KMS-11 (cell line): ENCODE results near the gene LEP.

Source experiments
- H2AFZ ChIP-seq: fragments of 200-600 bp; sonication (generic); 2 replicates; pipeline ENCODE4 v1.6.1; 2016; ENCODE audit warnings: antibody characterized with exemption, mixed run types, low read depth
- H3K27ac ChIP-seq: fragments of 200-600 bp; sonication (generic); 2 replicates; pipeline ENCODE4 v1.6.1; 2016; ENCODE audit warnings: mild to moderate bottlenecking, mixed run types
- H3K27me3 ChIP-seq: fragments of 200-600 bp; sonication (generic); 2 replicates; pipeline ENCODE4 v1.6.1; 2017; ENCODE audit warnings: mild to moderate bottlenecking, low read depth, mixed run types, moderate library complexity; ENCODE audit not compliant: insufficient read depth
- H3K36me3 ChIP-seq: fragments of 200-600 bp; sonication (generic); 2 replicates; pipeline ENCODE4 v1.6.1; 2017; ENCODE audit warnings: mild to moderate bottlenecking, mixed run types; ENCODE audit not compliant: insufficient read depth
- H3K4me1 ChIP-seq: fragments of 200-600 bp; sonication (generic); 2 replicates; pipeline ENCODE4 v1.6.1; 2016; ENCODE audit warnings: mild to moderate bottlenecking, low read depth, mixed run types; ENCODE audit not compliant: poor library complexity, severe bottlenecking
- H3K4me2 ChIP-seq: fragments of 200-600 bp; sonication (generic); 2 replicates; pipeline ENCODE4 v1.7.0; 2016; ENCODE audit warnings: mild to moderate bottlenecking, mixed run types
- H3K4me3 ChIP-seq: fragments of 200-600 bp; sonication (generic); IDR thresholded peaks from 2 replicates; pipeline ENCODE4 v1.6.1; 2017; ENCODE audit warnings: low read depth, low read length, mixed read lengths; ENCODE audit not compliant: insufficient read depth
- H3K79me2 ChIP-seq: fragments of 200-600 bp; sonication (generic); 2 replicates; pipeline ENCODE4 v1.6.1; 2016; ENCODE audit warnings: low read depth, mixed run types; ENCODE audit not compliant: insufficient read depth
- H3K9ac ChIP-seq: fragments of 200-600 bp; sonication (generic); 2 replicates; pipeline ENCODE4 v1.6.1; 2016; ENCODE audit warnings: mild to moderate bottlenecking, mixed run types
- H4K20me1 ChIP-seq: fragments of 200-600 bp; sonication (generic); 2 replicates; pipeline ENCODE4 v1.6.1; 2016; ENCODE audit warnings: mild to moderate bottlenecking, mixed run types; ENCODE audit not compliant: insufficient read depth
- CTCF ChIP-seq: fragments of 200-600 bp; sonication (generic); conservative IDR thresholded peaks from 2 replicates; pipeline ENCODE4 v1.6.1; 2017; ENCODE audit warnings: low read depth, mild to moderate bottlenecking, antibody characterized with exemption, low read length, moderate library complexity, mixed read lengths

LEP gene

DNA sequence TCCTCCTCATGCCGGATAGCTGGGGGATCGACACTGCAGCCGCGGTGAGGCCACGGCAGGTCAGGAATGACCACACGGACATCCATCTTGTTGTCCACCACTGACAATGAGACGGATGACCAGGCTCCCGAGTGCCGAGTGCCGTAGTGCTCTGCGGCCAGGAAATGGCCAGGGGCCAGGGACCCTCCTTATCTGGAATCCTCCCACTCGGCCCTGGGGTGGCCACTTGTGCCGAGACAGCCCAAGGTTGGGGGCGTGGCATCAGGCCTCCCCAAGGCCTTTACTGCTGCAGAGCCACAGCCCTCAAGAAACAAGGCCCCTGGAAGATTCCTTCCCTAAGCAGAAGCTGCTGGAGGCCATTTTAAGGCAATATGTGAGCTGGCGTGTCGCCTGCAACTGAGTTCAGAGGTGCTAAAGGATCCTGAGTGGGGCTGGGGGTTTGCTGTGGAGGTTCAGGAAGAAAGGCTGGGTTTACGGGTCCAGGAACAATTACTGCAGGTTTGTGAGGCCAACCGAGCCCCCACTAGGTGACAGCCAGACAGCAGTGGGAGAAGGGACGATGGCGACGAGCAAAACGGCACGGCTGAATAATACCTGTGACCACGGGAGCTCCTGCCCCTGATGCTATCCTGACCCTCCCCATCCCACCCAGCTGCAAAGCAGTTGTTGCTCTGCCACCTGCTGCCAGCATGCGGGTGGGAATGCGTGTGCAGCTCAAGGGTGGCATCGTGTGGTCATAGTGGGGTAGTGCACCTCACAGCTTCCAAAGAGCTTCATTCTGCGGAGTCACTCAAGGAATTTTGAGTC lies 31.6 kb upstream of the LEP start:
- Histone ChIP-seq H4K20me1 (no peaks in the 10 kb centered on the region), H3K36me3 (no peaks in the 10 kb centered on the region), H3K79me2 (no peaks in the 10 kb centered on the region), H2AFZ (peak overlapping the region; percentile 39; the same call in 1 of the 2 replicates), H3K4me3 (no peak overlapping the region), H3K27me3 (no peaks in the 10 kb centered on the region), H3K27ac (no peak overlapping the region), H3K9ac (no peak overlapping the region), H3K4me2 (no peak overlapping the region), H3K4me1 (peaks cover 4% of the 10 kb centered on the region)
- TF ChIP-seq CTCF: peak; percentile 99

- no peaks in the 10 kb centered on the region for H3K27me3 ChIP-seq
- H3K27ac ChIP-seq: no peak overlapping the region
- H3K4me2 ChIP-seq: no peak overlapping the region
- H2AFZ ChIP-seq: peak overlapping the region; percentile 39; the same call in 1 of the 2 replicates
- no peaks in the 10 kb centered on the region for H3K79me2 ChIP-seq
- H3K4me1 ChIP-seq: peaks cover 4% of the 10 kb centered on the region
- H3K4me3 ChIP-seq: no peak overlapping the region
- H4K20me1 ChIP-seq: no peaks in the 10 kb centered on the region
- no peaks in the 10 kb centered on the region for H3K36me3 ChIP-seq
- no peak overlapping the region for H3K9ac ChIP-seq
- peak; percentile 31; the same call in 1 of the 2 replicates for TF ChIP-seq CTCF
Measured at GRCh38 chr7:128210036-128210347, 31.1 kb upstream of the LEP start.

GRCh38 chr7:128210590-128211570 lies 30.2 kb upstream of the LEP start:
- Histone ChIP-seq H3K27ac (no peak overlapping the region), H3K36me3 (no peaks in the 10 kb centered on the region), H3K4me1 (peaks cover 4% of the 10 kb centered on the region), H3K79me2 (no peaks in the 10 kb centered on the region), H3K9ac (no peak overlapping the region), H4K20me1 (no peaks in the 10 kb centered on the region), H3K4me3 (no peak overlapping the region), H2AFZ (no peak overlapping the region), H3K27me3 (no peaks in the 10 kb centered on the region), H3K4me2 (no peak overlapping the region)
- TF ChIP-seq CTCF: no peak

DNA sequence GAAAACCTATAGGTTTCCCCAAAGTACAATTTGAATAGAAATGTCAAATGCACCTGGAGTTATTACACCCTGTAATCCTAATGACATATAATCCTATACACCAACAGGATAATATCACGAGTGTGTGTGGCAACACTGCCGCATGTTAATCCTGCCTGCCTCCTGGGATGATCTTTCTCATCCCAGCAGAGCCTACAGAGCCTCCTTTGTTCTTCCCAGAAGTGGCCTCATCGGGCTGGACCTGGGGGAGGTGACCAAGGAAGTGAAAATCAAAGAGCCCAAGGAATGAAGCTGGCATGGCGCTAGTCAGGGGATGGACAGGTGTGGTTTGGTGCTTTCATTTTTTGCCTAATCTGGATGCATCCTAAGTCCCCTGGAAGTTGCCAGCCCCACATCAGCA lies 29.5 kb upstream of the LEP start:
- Histone ChIP-seq H3K4me2 (no peak overlapping the region), H3K4me1 (peaks cover 4% of the 10 kb centered on the region), H3K36me3 (no peaks in the 10 kb centered on the region), H3K9ac (no peak overlapping the region), H3K4me3 (no peak overlapping the region), H2AFZ (no peak overlapping the region), H3K27me3 (no peaks in the 10 kb centered on the region), H3K27ac (no peak overlapping the region), H3K79me2 (no peaks in the 10 kb centered on the region), H4K20me1 (no peaks in the 10 kb centered on the region)
- TF ChIP-seq CTCF: no peak
